ENCODE data around the gene NLRP7. TPM values are rescaled to one million over a fixed set of nuclear protein-coding genes. Genes with fewer than 3 reads are reported as not detected.
"Not testable (repeated sequence)": the region's sequence is repeated elsewhere in the genome, so short reads cannot be mapped to it uniquely, and the experiment has no call there.

NLRP7 gene
- total and polyA plus RNA-seq, 4 donors, result 0.06 TPM; not detected in 3

DNA sequence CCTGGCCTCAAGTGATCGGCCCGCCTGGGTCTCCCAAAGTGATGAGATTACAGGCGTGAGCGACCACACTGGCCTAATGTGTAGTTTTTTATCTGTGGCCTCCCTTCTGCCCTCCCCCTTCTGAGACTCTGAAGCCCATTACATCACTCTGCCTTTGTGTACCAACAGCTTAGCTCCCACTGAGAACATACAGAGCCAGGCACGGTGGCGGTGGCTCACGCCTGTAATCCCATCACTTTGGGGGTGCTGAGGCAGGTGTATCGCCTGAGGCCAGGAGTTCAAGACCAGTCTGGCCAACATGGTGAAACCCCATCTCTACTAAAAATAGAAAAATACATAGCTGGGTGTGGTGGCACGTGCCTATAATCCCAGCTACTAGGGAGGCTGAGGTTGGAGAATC is 28.8 kb downstream of the NLRP7 start:
- WGBS, 2 donors, result 86 to 92% methylated on average over 9 of the region's 9 CpGs
- Histone ChIP-seq H3K36me3 (ENCODE audit: control insufficient read depth in 4 of 4, insufficient read depth in 4 of 4, low read length in 4 of 4) (no peaks in the 10 kb centered on the region), H3K9me3 (ENCODE audit: control insufficient read depth in 4 of 4, insufficient read depth in 3 of 4, low read length in 3 of 4) (peaks cover 0 to 3% (median 0%) of the 10 kb centered on the region in 4 donors)

DNA sequence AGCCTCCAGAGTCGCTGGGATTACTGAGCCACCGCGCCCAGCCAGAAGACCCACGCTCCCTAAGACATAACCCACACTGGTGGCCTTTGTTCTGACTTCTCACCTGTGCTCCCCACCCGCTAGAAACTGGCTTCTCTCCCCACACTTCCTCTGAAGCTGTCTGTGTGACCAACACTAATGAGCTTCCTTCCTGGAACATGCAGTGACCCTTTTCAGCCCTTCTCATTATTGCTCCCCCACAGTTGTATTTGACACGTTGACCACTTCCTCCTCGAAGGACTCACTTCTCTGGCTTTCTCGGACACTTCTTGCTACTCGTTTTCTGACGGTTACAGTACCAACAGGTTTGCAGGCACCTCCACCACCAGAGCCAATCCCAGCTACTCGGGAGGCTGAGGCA is 30.5 kb downstream of the NLRP7 start:
- Histone ChIP-seq H3K27ac (ENCODE audit: low read depth in 1 of 2, low read length in 1 of 2) (no peak overlapping the region), H3K27me3 (ENCODE audit: control insufficient read depth in 3 of 3, insufficient read depth in 3 of 3, low read length in 2 of 3) (no peaks in the 10 kb centered on the region), H3K9ac (ENCODE audit: insufficient read depth in 1 of 2, low read length in 2 of 2) (no peak overlapping the region), H3K36me3 (ENCODE audit: control insufficient read depth in 4 of 4, insufficient read depth in 4 of 4, low read length in 4 of 4) (no peaks in the 10 kb centered on the region), H3K4me1 (ENCODE audit: control insufficient read depth in 5 of 5, insufficient read depth in 5 of 5, low read length in 5 of 5) (no peaks in the 10 kb centered on the region), H3K9me3 (ENCODE audit: control insufficient read depth in 4 of 4, insufficient read depth in 3 of 4, low read length in 3 of 4) (peaks cover 0 to 3% (median 0%) of the 10 kb centered on the region in 4 donors), H3K4me3 (no peak overlapping the region)
- TF ChIP-seq, protein P1, sequence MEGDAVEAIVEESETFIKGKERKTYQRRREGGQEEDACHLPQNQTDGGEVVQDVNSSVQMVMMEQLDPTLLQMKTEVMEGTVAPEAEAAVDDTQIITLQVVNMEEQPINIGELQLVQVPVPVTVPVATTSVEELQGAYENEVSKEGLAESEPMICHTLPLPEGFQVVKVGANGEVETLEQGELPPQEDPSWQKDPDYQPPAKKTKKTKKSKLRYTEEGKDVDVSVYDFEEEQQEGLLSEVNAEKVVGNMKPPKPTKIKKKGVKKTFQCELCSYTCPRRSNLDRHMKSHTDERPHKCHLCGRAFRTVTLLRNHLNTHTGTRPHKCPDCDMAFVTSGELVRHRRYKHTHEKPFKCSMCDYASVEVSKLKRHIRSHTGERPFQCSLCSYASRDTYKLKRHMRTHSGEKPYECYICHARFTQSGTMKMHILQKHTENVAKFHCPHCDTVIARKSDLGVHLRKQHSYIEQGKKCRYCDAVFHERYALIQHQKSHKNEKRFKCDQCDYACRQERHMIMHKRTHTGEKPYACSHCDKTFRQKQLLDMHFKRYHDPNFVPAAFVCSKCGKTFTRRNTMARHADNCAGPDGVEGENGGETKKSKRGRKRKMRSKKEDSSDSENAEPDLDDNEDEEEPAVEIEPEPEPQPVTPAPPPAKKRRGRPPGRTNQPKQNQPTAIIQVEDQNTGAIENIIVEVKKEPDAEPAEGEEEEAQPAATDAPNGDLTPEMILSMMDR (IDR thresholded peaks at IDR 0.05; ENCODE audit: control extremely low read depth, extremely low read depth), result no peak
- ATAC-seq (ENCODE audit: insufficient read depth, low FRiP score) (no peak), DNase-seq (no peak)
- WGBS, 2 donors, result 51 to 53% methylated on average over 11 of the region's 11 CpGs

More for the DNA sequence above, 28.8 kb downstream of the NLRP7 start:
- Histone ChIP-seq H3K27me3 (ENCODE audit: control insufficient read depth in 3 of 3, insufficient read depth in 3 of 3, low read length in 2 of 3) (no peaks in the 10 kb centered on the region), H3K4me1 (ENCODE audit: control insufficient read depth in 5 of 5, insufficient read depth in 5 of 5, low read length in 5 of 5) (no peaks in the 10 kb centered on the region), H3K9ac (ENCODE audit: insufficient read depth in 1 of 2, low read length in 2 of 2) (no peak overlapping the region), H3K4me3 (no peak overlapping the region), H3K27ac (ENCODE audit: low read depth in 1 of 2, low read length in 1 of 2) (no peak overlapping the region)
- TF ChIP-seq, protein P1 (IDR thresholded peaks at IDR 0.05; ENCODE audit: control extremely low read depth, extremely low read depth), result no peak
- DNase-seq, result no peak
- ATAC-seq (ENCODE audit: insufficient read depth, low FRiP score), result no peak

GRCh38 chr19:54907899-54908298 is 39.4 kb downstream of the NLRP7 start:
- H3K27ac ChIP-seq (ENCODE audit: low read depth in 1 of 2, low read length in 1 of 2); H3K27me3 ChIP-seq (ENCODE audit: control insufficient read depth in 3 of 3, insufficient read depth in 3 of 3, low read length in 2 of 3); H3K9ac ChIP-seq (ENCODE audit: insufficient read depth in 1 of 2, low read length in 2 of 2); ATAC-seq (ENCODE audit: insufficient read depth, low FRiP score); DNase-seq; H3K9me3 ChIP-seq (ENCODE audit: control insufficient read depth in 4 of 4, insufficient read depth in 3 of 4, low read length in 3 of 4); H3K4me1 ChIP-seq (ENCODE audit: control insufficient read depth in 5 of 5, insufficient read depth in 5 of 5, low read length in 5 of 5); H3K4me3 ChIP-seq; H3K36me3 ChIP-seq (ENCODE audit: control insufficient read depth in 4 of 4, insufficient read depth in 4 of 4, low read length in 4 of 4): not testable (repeated sequence)
- 66 to 80% methylated on average over 3 of the region's 5 CpGs for WGBS, 2 donors

- TF ChIP-seq, protein P1 (IDR thresholded peaks at IDR 0.05; ENCODE audit: control extremely low read depth, extremely low read depth), result no peak
- ATAC-seq (ENCODE audit: insufficient read depth, low FRiP score), result no peak
- Histone ChIP-seq H3K36me3 (ENCODE audit: control insufficient read depth in 4 of 4, insufficient read depth in 4 of 4, low read length in 4 of 4) (no peaks in the 10 kb centered on the region), H3K4me3 (no peak overlapping the region), H3K27me3 (ENCODE audit: control insufficient read depth in 3 of 3, insufficient read depth in 3 of 3, low read length in 2 of 3) (no peaks in the 10 kb centered on the region), H3K9ac (ENCODE audit: insufficient read depth in 1 of 2, low read length in 2 of 2) (no peak overlapping the region), H3K4me1 (ENCODE audit: control insufficient read depth in 5 of 5, insufficient read depth in 5 of 5, low read length in 5 of 5) (no peaks in the 10 kb centered on the region), H3K9me3 (ENCODE audit: control insufficient read depth in 4 of 4, insufficient read depth in 3 of 4, low read length in 3 of 4) (peaks cover 0 to 4% (median 0%) of the 10 kb centered on the region in 4 donors), H3K27ac (ENCODE audit: low read depth in 1 of 2, low read length in 1 of 2) (no peak overlapping the region)
- no peak for DNase-seq
- 84 to 91% methylated on average over 7 of the region's 7 CpGs for WGBS, 2 donors
Observed at GRCh38 chr19:54906819-54907218, 40.5 kb downstream of the NLRP7 start.

All from lung (tissue), 12 donors.